Spleen (tissue), 11 donors: ENCODE measurements around the gene MRPL54. TPM values are rescaled to one million over a fixed set of nuclear protein-coding genes. Genes with fewer than 3 reads are reported as not detected.

ENCODE experiments used
- DNase-seq: peaks from one replicate; pipeline ENCODE4 v3.0.0-alpha.2; 2020
- H3K27ac ChIP-seq, 8 donors: fragments of 200-600 bp; sonication (generic) in 7 of 8; 1 replicate in 4 of 8; 2 replicates in 4 of 8; pipeline versions ENCODE4 v1.5.0 to v1.8.0; 2016 to 2021; ENCODE audit warnings: inconsistent platforms in 4 of 8, mild to moderate bottlenecking in 4 of 8, moderate library complexity in 1 of 8
- H3K27me3 ChIP-seq, 7 donors: fragments of 200-600 bp; sonication (generic) in 6 of 7; replicated peaks in 1 of 7; 1 replicate in 4 of 7; 2 replicates in 3 of 7; pipeline versions ENCODE4 v1.5.0 to v1.8.0; 2016 to 2021; ENCODE audit warnings: inconsistent platforms in 3 of 7, mild to moderate bottlenecking in 1 of 7
- H3K36me3 ChIP-seq, 6 donors: fragments of 200-600 bp; sonication (generic) in 5 of 6; 1 replicate in 4 of 6; 2 replicates in 2 of 6; pipeline versions ENCODE4 v1.5.0 to v1.8.0; 2016 to 2021; ENCODE audit warnings: inconsistent platforms in 2 of 6
- H3K4me1 ChIP-seq, 6 donors: fragments of 200-600 bp; sonication (generic) in 5 of 6; 1 replicate in 3 of 6; 2 replicates in 3 of 6; pipeline versions ENCODE4 v1.5.0 to v1.8.0; 2016 to 2021; ENCODE audit warnings: inconsistent platforms in 3 of 6
- H3K4me3 ChIP-seq, 8 donors: fragments of 200-600 bp; sonication (generic) in 7 of 8; 1 replicate in 4 of 8; 2 replicates in 4 of 8; pipeline versions ENCODE4 v1.5.0 to v1.8.0; 2016 to 2021; ENCODE audit warnings: inconsistent platforms in 4 of 8, mild to moderate bottlenecking in 4 of 8, moderate library complexity in 2 of 8
- H3K9me3 ChIP-seq, 8 donors: fragments of 200-600 bp; sonication (generic) in 7 of 8; 1 replicate in 4 of 8; 2 replicates in 4 of 8; pipeline versions ENCODE4 v1.5.0 to v1.8.0; 2016 to 2021; ENCODE audit warnings: inconsistent platforms in 4 of 8
- CTCF ChIP-seq, 11 experiments: fragments of 200-600 bp in 7 of 11; fragments of 450-650 bp in 4 of 11; sonication (generic) in 4 of 11; IDR thresholded peaks in 8 of 11; conservative IDR thresholded peaks in 3 of 11; 1 replicate in 7 of 11; 2 replicates in 4 of 11; pipeline versions ENCODE4 v1.4.0 to v1.8.0; 2016 to 2021; ENCODE audit warnings: antibody characterized with exemption in 11 of 11, inconsistent platforms in 4 of 11, mild to moderate bottlenecking in 1 of 11
- POLR2A ChIP-seq, 3 donors: fragments of 450-650 bp; IDR thresholded peaks; one replicate each; pipeline ENCODE4 v1.5.1; 2017; ENCODE audit warnings: antibody characterized with exemption in 3 of 3, mild to moderate bottlenecking in 1 of 3
- POLR2AphosphoS5 ChIP-seq, 3 donors: sonication (generic); formaldehyde crosslinking; IDR thresholded peaks; one replicate each; pipeline ENCODE4 v1.5.1; 2017; ENCODE audit warnings: antibody characterized with exemption in 3 of 3
- WGBS, 5 donors: extraction: QIAGEN DNeasy Blood & Tissue Kit in 3 of 5; methylation state at CpG; one replicate each; pipeline versions ENCODE4 v1.1.5 to v1.1.7; 2013 to 2018; 5-methylcytosine and 5-hydroxymethylcytosine counted together
- intact Hi-C: fragments of 100-400 bp; cut with DNase I; formaldehyde crosslinking; loops from one replicate; pipeline ENCODE4 v1.15.0; 2023; ENCODE audit warnings: low total_unique reads
- polyA plus RNA-seq, 3 donors: library from polyadenylated mRNA; stranded (reverse); fragments of 200-250 nt; gene quantifications; one replicate each; pipeline ENCODE4 v1.2.1, GENCODE V29; 2013
- total RNA-seq, 7 donors: library from RNA; depleted of rRNA in 3 of 7; stranded (reverse); fragments of >200 nt in 3 of 7; fragmentation: NEBNext Ultra II Directional in 4 of 7; extraction: Animal tissue kit (Norgen Biotek cat#: 25700) in 4 of 7; gene quantifications; one replicate each; pipeline versions ENCODE4 v1.1.0 to v1.2.1, GENCODE V29; 2016 to 2021
- donor health status: healthy with polysubstance abuse.
- donor health status: DM: no; HTN: no; CAD: no; lungs with moderate emphysema.
- donor health status: DM: no; HTN: no; CAD: no.
- donor health status: Bipolar disorder and iron deficiency.
- donor health status: healthy.
- donor health status: DM: no; HTN: no; CAD: no.
- donor health status: DM: yes; HTN: yes; CAD: no.

The MRPL54 gene
- total and polyA plus RNA-seq, 10 donors: 38.7 to 157 (median 52.6) TPM

DNA sequence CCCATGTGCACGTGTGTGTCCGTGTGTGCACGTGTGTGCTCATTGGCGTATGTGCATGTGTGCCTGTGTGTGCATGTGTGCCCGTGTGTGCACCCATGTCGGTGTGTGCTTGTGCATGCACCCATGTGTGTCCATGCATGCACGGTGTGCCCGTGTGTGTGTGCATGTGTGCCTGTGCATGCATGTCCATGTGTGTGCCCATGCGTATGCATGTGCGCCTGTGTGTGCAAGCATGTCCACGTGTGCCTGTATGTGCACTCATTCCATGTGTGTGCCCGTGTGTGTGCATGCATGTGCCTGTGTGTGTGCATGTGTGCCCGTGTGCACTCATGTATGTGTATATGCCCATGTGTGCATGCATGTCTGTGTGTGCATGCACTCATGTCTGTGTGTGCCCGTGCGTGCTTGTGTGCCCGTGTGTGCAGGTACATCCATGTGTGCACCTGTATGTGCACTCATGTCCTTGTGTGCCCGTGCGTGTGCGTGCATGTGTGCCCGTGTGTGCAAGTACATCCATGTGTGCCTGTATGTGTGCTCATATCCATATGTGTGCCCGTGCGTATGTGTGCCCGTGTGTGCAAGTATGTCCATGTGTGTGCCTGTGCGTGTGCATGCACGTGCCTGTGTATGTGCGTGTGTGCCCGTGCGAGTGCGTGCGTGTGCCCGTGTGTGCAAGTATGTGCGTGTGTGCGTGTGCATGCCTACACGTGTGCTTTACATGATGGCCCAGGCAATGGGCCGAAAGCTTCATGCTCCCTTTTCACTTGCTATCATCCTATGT is 45.3 kb downstream of the MRPL54 start:
- no peaks in the 10 kb centered on the region for H3K9me3 ChIP-seq
- intact Hi-C loops: no loop called here
- H3K4me1 ChIP-seq: peaks cover 19 to 63% (median 41%) of the 10 kb centered on the region in 6 donors
- TF ChIP-seq CTCF (IDR thresholded peaks at IDR 0.05 in 8 of 11, conservative IDR thresholded peaks at IDR 0.05 in 3 of 11) (no peak), POLR2A (IDR thresholded peaks at IDR 0.05) (no peak), POLR2AphosphoS5 (IDR thresholded peaks at IDR 0.05) (no peak)
- DNase-seq: no peak
- WGBS, 5 donors: 92 to 97% (median 96%) methylated on average over 29 to 35 of the region's 35 CpGs
- H3K27me3 ChIP-seq: peaks cover 0 to 20% (median 3%) of the 10 kb centered on the region in 7 donors
- no peak overlapping the region for H3K4me3 ChIP-seq
- H3K27ac ChIP-seq: peak overlapping the region in 2 of 8 donors; percentile 40 to 55
- no peaks in the 10 kb centered on the region for H3K36me3 ChIP-seq

DNA sequence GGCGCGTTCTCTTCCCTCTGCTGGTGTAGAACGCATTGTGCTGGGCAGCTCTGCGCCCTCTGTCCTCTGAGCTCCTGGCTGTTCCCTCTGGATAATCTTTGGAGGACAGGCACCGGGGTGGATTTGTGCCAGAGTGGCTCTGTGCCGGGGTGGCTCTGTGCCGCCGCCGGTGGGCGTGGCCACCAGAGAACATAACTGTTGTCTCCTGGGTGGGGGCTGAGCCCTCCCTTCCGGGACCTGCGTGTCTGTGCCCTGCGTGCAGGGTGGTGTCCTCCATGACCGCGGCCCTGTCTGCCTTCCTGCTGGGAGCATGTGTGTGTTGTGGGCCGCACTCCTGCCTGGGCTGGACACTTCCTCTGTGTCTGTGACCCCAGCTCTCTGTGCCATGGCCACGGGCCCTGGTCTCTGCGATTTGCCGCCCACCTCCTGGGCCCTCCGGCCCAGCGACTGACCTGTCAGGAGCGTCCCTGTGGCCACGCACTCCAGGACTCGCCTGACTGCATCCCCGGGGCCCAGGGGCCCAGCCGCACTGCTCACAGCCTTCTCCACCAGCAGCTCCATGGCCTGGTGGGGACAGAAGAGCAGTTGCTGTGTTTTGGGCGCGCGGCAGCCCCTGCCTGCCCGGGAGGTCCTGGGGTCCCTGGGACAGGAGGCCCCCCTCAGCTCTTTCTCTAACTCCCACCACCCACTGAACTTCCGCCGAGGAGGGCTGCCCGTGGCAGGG is 46.1 kb downstream of the MRPL54 start:
- intact Hi-C loops: no loop called here
- H3K27ac ChIP-seq: peak overlapping the region in 3 of 8 donors; percentile 40 to 55 (median 43)
- TF ChIP-seq POLR2A (IDR thresholded peaks at IDR 0.05) (no peak), POLR2AphosphoS5 (IDR thresholded peaks at IDR 0.05) (no peak), CTCF (IDR thresholded peaks at IDR 0.05 in 8 of 11, conservative IDR thresholded peaks at IDR 0.05 in 3 of 11) (no peak)
- H3K4me3 ChIP-seq: no peak overlapping the region
- H3K9me3 ChIP-seq: no peaks in the 10 kb centered on the region
- H3K27me3 ChIP-seq: peaks cover 0 to 12% (median 3%) of the 10 kb centered on the region in 7 donors
- no peaks in the 10 kb centered on the region for H3K36me3 ChIP-seq
- 86 to 88% (median 87%) methylated on average over 8 to 33 of the region's 33 CpGs for WGBS, 5 donors
- H3K4me1 ChIP-seq: peaks cover 28 to 72% (median 49%) of the 10 kb centered on the region in 6 donors
- peak; percentile 72 for DNase-seq

DNA sequence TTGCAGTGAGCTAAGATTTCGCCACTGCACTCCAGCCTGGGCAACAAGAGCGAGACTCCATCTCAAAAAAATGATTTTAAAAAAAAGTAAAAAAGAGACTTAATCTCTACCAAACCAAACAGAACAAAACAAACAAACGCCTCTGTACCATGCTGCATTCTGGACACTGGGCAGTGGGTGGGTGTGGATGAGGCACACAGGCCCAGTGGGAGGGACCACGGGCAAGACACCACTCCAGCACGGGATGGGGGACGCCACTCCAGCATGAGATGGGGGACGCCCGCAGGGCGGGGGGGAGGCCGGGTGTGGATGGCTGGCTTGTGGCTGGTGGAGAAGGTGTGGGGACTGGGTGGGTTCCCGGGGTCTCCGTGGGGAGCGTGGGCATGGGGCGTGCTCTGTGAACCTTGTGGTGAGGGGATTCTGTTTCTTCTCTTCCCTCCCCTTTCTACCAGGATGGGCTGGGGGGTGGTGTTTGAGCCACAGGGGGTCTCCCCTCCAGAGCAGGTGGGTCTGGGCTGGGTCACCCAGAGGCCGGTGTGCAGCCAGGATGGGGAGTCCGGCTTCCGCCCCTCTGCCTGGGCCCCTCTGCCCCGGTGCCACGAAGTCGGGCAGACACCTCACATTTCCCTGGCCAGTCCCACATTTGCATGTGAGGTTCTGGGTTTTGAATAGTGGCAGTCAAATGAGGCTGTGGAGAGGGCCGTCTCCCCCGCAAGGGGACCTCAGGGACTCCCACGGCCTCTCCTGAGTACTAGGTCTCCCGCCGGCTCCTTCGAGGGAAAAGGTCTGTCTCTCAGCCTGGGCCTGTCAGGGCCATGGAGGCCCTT is 47.6 kb downstream of the MRPL54 start:
- Histone ChIP-seq H3K4me3 (peak overlapping the region in 1 of 8 donors; percentile 44), H3K9me3 (no peaks in the 10 kb centered on the region), H3K27ac (peak overlapping the region; percentile 62 to 90 (median 85)), H3K4me1 (peaks cover 31 to 82% (median 55%) of the 10 kb centered on the region in 6 donors), H3K27me3 (no peaks in the 10 kb centered on the region), H3K36me3 (no peaks in the 10 kb centered on the region)
- TF ChIP-seq POLR2A (IDR thresholded peaks at IDR 0.05): no peak
- TF ChIP-seq POLR2AphosphoS5 (IDR thresholded peaks at IDR 0.05): peak in 1 of 3 donors; percentile 6
- 64 to 73% (median 68%) methylated on average over 25 to 26 of the region's 26 CpGs for WGBS, 5 donors
- no peak for DNase-seq
- intact Hi-C loops: no loop called here

- TF ChIP-seq CTCF (IDR thresholded peaks at IDR 0.05 in 8 of 11, conservative IDR thresholded peaks at IDR 0.05 in 3 of 11) (no peak), POLR2AphosphoS5 (IDR thresholded peaks at IDR 0.05) (peak in 2 of 3 donors; percentile 35 to 60)
- Histone ChIP-seq H3K36me3 (no peaks in the 10 kb centered on the region), H3K9me3 (no peaks in the 10 kb centered on the region), H3K4me1 (peaks cover 31 to 78% (median 53%) of the 10 kb centered on the region in 6 donors), H3K4me3 (peak overlapping the region in 1 of 8 donors; percentile 44), H3K27ac (peak overlapping the region; percentile 62 to 90 (median 85)), H3K27me3 (no peaks in the 10 kb centered on the region)
- intact Hi-C loops: no loop called here
- DNase-seq: peak; percentile 87
- 39 to 69% (median 61%) methylated on average over 16 to 38 of the region's 38 CpGs for WGBS, 5 donors
Observed at GRCh38 chr19:3810708-3811355, 48.4 kb downstream of the MRPL54 start.
